ENCODE measurements around the gene HCN4. TPM values are rescaled to one million over a fixed set of nuclear protein-coding genes. Genes with fewer than 3 reads are reported as not detected.

The HCN4 gene
- total and polyA plus RNA-seq, 4 donors: not detected

GRCh38 chr15:73359651-73360050 lies 9.1 kb downstream of the HCN4 start:
- Histone ChIP-seq H3K9ac (ENCODE audit: low read depth in 1 of 2, low read length in 2 of 2) (no peak overlapping the region), H3K36me3 (ENCODE audit: control insufficient read depth in 4 of 4, insufficient read depth in 3 of 4, low read depth in 1 of 4, low read length in 3 of 4) (no peaks in the 10 kb centered on the region), H3K4me1 (ENCODE audit: control insufficient read depth in 4 of 4, insufficient read depth in 4 of 4, low read length in 3 of 4) (no peaks in the 10 kb centered on the region), H3K27ac (ENCODE audit: low read depth in 1 of 2, low read length in 2 of 2) (no peak overlapping the region), H3K9me3 (ENCODE audit: control insufficient read depth in 4 of 4, low read length in 3 of 4) (no peaks in the 10 kb centered on the region), H3K4me3 (ENCODE audit: low read depth in 1 of 3, low read length in 3 of 3) (no peak overlapping the region), H3K27me3 (ENCODE audit: control insufficient read depth in 4 of 4, insufficient read depth in 4 of 4, low read length in 3 of 4) (peaks cover 0 to 3% (median 0%) of the 10 kb centered on the region in 4 donors)
- 79% methylated on average over 5 of the region's 5 CpGs for WGBS
- TF ChIP-seq, protein P1, sequence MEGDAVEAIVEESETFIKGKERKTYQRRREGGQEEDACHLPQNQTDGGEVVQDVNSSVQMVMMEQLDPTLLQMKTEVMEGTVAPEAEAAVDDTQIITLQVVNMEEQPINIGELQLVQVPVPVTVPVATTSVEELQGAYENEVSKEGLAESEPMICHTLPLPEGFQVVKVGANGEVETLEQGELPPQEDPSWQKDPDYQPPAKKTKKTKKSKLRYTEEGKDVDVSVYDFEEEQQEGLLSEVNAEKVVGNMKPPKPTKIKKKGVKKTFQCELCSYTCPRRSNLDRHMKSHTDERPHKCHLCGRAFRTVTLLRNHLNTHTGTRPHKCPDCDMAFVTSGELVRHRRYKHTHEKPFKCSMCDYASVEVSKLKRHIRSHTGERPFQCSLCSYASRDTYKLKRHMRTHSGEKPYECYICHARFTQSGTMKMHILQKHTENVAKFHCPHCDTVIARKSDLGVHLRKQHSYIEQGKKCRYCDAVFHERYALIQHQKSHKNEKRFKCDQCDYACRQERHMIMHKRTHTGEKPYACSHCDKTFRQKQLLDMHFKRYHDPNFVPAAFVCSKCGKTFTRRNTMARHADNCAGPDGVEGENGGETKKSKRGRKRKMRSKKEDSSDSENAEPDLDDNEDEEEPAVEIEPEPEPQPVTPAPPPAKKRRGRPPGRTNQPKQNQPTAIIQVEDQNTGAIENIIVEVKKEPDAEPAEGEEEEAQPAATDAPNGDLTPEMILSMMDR (IDR thresholded peaks at IDR 0.05; ENCODE audit: low read depth, low read length, missing input control): no peak
- no peak for TF ChIP-seq RXRA (IDR thresholded peaks at IDR 0.05)
- no peak for TF ChIP-seq FOXA1 (IDR thresholded peaks at IDR 0.05)
- TF ChIP-seq RAD21 (IDR thresholded peaks at IDR 0.05): no peak
- TF ChIP-seq GABPA (IDR thresholded peaks at IDR 0.05 in 1 of 2, conservative IDR thresholded peaks at IDR 0.05 in 1 of 2): no peak
- no peak for TF ChIP-seq YY1 (IDR thresholded peaks at IDR 0.05)
- TF ChIP-seq FOXA2 (IDR thresholded peaks at IDR 0.05): no peak
- TF ChIP-seq ZBTB33 (IDR thresholded peaks at IDR 0.05): no peak
- TF ChIP-seq EGR1 (IDR thresholded peaks at IDR 0.05; ENCODE audit: low read depth in 2 of 2): no peak
- TF ChIP-seq HNF4A (conservative IDR thresholded peaks at IDR 0.05): no peak
- TF ChIP-seq TAF1 (conservative IDR thresholded peaks at IDR 0.05): no peak
- TF ChIP-seq JUND (IDR thresholded peaks at IDR 0.05): no peak
- TF ChIP-seq MAX (IDR thresholded peaks at IDR 0.05): no peak
- no peak for TF ChIP-seq HNF4G (IDR thresholded peaks at IDR 0.05)
- no peak for TF ChIP-seq SP1 (IDR thresholded peaks at IDR 0.05)
- no peak for TF ChIP-seq ATF3 (IDR thresholded peaks at IDR 0.05)
- TF ChIP-seq NR2F2 (IDR thresholded peaks at IDR 0.05): no peak
- DNase-seq (ENCODE audit: low spot score): no peak

DNA sequence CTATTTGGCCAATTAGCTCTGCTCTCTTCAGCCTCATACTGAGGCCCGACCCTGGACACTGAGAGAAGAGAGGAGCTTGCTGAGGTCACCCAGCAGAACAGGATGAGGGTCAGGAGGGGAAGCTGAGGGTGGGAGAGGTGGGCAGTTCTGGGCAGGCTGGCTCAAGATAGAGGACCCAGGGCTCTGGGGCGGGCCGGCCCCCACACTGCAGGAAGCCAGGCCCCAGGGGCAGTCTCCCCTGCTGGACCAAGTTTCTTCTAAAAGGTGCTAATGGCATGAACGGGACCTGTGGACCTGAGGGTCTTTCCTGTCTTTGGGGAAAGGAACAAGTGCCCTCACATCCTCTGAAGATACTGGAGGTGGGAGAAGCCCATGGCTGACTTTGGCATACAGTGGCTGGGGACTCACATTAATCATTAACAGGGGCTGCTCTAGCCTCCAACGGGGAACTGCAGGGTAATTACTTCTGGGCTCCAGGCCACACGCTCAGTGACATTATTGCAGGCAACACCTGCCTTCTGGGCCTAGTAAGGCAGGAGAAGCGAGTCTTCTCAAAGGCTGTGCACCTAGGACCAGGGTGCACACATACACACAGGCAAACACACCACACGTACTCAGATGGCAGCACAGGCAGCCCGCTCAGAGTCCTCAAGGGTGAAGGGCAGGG lies 10.6 kb downstream of the HCN4 start:
- Histone ChIP-seq H3K9ac (ENCODE audit: low read depth in 1 of 2, low read length in 2 of 2) (no peak overlapping the region), H3K36me3 (ENCODE audit: control insufficient read depth in 4 of 4, insufficient read depth in 3 of 4, low read depth in 1 of 4, low read length in 3 of 4) (no peaks in the 10 kb centered on the region), H3K27ac (ENCODE audit: low read depth in 1 of 2, low read length in 2 of 2) (no peak overlapping the region), H3K27me3 (ENCODE audit: control insufficient read depth in 4 of 4, insufficient read depth in 4 of 4, low read length in 3 of 4) (peaks cover 0 to 3% (median 0%) of the 10 kb centered on the region in 4 donors), H3K4me3 (ENCODE audit: low read depth in 1 of 3, low read length in 3 of 3) (no peak overlapping the region), H3K9me3 (ENCODE audit: control insufficient read depth in 4 of 4, low read length in 3 of 4) (no peaks in the 10 kb centered on the region), H3K4me1 (ENCODE audit: control insufficient read depth in 4 of 4, insufficient read depth in 4 of 4, low read length in 3 of 4) (no peaks in the 10 kb centered on the region)
- WGBS: 58% methylated on average over 9 of the region's 9 CpGs
- DNase-seq (ENCODE audit: low spot score): no peak
- TF ChIP-seq RAD21 (IDR thresholded peaks at IDR 0.05) (no peak), FOXA2 (IDR thresholded peaks at IDR 0.05) (no peak), ATF3 (IDR thresholded peaks at IDR 0.05) (no peak), SP1 (IDR thresholded peaks at IDR 0.05) (no peak), EGR1 (IDR thresholded peaks at IDR 0.05; ENCODE audit: low read depth in 2 of 2) (no peak), FOXA1 (IDR thresholded peaks at IDR 0.05) (no peak), MAX (IDR thresholded peaks at IDR 0.05) (no peak), GABPA (IDR thresholded peaks at IDR 0.05 in 1 of 2, conservative IDR thresholded peaks at IDR 0.05 in 1 of 2) (no peak), HNF4G (IDR thresholded peaks at IDR 0.05) (no peak), RXRA (IDR thresholded peaks at IDR 0.05) (no peak), YY1 (IDR thresholded peaks at IDR 0.05) (no peak), TAF1 (conservative IDR thresholded peaks at IDR 0.05) (no peak), HNF4A (conservative IDR thresholded peaks at IDR 0.05) (no peak), JUND (IDR thresholded peaks at IDR 0.05) (no peak)
- TF ChIP-seq, protein P2, sequence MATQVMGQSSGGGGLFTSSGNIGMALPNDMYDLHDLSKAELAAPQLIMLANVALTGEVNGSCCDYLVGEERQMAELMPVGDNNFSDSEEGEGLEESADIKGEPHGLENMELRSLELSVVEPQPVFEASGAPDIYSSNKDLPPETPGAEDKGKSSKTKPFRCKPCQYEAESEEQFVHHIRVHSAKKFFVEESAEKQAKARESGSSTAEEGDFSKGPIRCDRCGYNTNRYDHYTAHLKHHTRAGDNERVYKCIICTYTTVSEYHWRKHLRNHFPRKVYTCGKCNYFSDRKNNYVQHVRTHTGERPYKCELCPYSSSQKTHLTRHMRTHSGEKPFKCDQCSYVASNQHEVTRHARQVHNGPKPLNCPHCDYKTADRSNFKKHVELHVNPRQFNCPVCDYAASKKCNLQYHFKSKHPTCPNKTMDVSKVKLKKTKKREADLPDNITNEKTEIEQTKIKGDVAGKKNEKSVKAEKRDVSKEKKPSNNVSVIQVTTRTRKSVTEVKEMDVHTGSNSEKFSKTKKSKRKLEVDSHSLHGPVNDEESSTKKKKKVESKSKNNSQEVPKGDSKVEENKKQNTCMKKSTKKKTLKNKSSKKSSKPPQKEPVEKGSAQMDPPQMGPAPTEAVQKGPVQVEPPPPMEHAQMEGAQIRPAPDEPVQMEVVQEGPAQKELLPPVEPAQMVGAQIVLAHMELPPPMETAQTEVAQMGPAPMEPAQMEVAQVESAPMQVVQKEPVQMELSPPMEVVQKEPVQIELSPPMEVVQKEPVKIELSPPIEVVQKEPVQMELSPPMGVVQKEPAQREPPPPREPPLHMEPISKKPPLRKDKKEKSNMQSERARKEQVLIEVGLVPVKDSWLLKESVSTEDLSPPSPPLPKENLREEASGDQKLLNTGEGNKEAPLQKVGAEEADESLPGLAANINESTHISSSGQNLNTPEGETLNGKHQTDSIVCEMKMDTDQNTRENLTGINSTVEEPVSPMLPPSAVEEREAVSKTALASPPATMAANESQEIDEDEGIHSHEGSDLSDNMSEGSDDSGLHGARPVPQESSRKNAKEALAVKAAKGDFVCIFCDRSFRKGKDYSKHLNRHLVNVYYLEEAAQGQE (IDR thresholded peaks at IDR 0.05): no peak
- TF ChIP-seq, protein P1 (IDR thresholded peaks at IDR 0.05; ENCODE audit: low read depth, low read length, missing input control): no peak
